Osteocyte (in vitro differentiated cells): ENCODE measurements around the gene TCF3. TPM values are rescaled to one million over a fixed set of nuclear protein-coding genes. Genes with fewer than 3 reads are reported as not detected.

Experiments
- DNase-seq: peaks from one replicate; pipeline ENCODE4 v3.0.0; 2021; ENCODE audit warnings: mixed read lengths; ENCODE audit not compliant: unreplicated experiment; ENCODE audit errors: extremely low spot score
- H3K27ac Mint-ChIP-seq: one replicate; pipeline ENCODE4 v1.8.0; 2021; ENCODE audit warnings: mild to moderate bottlenecking, mixed read lengths; ENCODE audit not compliant: unreplicated experiment
- H3K27me3 Mint-ChIP-seq: one replicate; pipeline ENCODE4 v1.8.0; 2021; ENCODE audit warnings: mixed read lengths; ENCODE audit not compliant: unreplicated experiment
- H3K36me3 Mint-ChIP-seq: one replicate; pipeline ENCODE4 v1.8.0; 2021; ENCODE audit warnings: mixed read lengths; ENCODE audit not compliant: unreplicated experiment
- H3K4me1 Mint-ChIP-seq: one replicate; pipeline ENCODE4 v1.8.0; 2021; ENCODE audit warnings: mixed read lengths; ENCODE audit not compliant: unreplicated experiment
- H3K4me3 Mint-ChIP-seq: one replicate; pipeline ENCODE4 v1.8.0; 2021; ENCODE audit warnings: mild to moderate bottlenecking, moderate library complexity, mixed read lengths; ENCODE audit not compliant: unreplicated experiment
- H3K9me3 Mint-ChIP-seq: one replicate; pipeline ENCODE4 v1.8.0; 2021; ENCODE audit warnings: mixed read lengths; ENCODE audit not compliant: unreplicated experiment
- CTCF ChIP-seq: fragments of 200-600 bp; sonication (generic); IDR thresholded peaks from 2 replicates; pipeline ENCODE4 v1.5.0; 2021; ENCODE audit warnings: antibody characterized with exemption, mild to moderate bottlenecking, moderate library complexity
- total RNA-seq: library from RNA; stranded (reverse); gene quantifications from 2 replicates; pipeline ENCODE4 v1.2.1, GENCODE V29; 2021

The TCF3 gene
- total RNA-seq, 1 donor from 2014 or later: 180 TPM

DNA sequence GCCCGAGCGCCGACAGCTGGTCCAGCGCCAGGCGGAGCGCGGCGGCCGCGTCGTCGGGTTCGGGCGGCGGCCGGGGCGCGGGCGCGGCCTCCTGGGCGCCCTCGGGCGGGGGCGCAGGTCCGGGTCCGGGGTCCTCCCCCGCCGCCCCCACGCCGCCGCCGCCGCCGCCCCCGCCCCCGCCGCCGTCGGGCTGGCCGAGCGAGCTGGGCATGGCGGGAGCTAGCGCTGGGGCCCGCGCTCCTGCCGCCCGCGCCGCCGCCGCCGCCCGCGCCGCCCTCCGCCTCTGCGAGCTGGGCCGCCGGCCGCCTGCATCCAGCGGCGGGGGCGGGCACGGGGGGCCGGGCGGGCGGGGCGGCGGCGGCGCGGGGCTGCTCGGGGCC lies 84.6 kb downstream of the TCF3 start:
- no peak for TF ChIP-seq CTCF
- H3K27ac Mint-ChIP-seq: no peak overlapping the region
- H3K4me1 Mint-ChIP-seq: peaks cover 21% of the 10 kb centered on the region
- H3K4me3 Mint-ChIP-seq: no peak overlapping the region
- peaks cover 3% of the 10 kb centered on the region for H3K36me3 Mint-ChIP-seq
- H3K27me3 Mint-ChIP-seq: peaks cover 4% of the 10 kb centered on the region
- no peak for DNase-seq
- H3K9me3 Mint-ChIP-seq: no peaks in the 10 kb centered on the region

DNA sequence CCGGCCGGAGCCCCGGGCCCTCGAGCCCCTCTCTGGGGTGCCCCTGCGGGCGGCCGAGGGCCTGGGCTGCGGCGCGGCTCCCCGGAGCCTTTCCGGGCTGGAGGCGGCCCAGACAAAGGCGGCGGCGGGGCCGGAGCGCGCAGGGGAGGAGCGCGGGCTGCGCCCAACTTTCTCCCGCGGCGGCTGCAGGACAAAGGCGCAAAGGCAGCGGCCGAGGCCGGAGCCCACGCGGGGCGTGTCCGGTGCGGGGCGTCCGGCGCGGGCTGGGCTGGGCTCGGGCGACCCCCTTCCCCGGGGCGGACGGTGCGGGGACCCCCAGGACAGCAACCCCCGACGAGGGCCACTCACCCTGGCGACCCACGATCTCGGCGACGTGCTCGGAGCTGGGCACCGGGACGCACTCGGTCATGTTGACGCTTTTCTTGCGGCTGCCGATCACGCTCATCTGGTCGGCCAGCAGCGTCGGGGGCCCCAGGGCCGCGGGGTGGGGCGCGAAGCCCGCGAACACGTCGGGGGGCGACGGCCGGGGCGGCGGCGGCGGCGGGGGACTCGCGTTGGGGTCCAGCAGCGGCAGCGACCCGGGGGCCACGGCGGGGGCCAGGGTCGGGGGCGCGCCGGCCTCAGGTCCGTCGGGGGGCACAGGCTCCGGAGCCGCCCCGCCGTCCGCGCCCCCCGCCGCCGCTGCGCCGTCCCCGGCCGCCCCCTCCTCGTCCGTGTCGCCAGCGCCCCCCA lies 85.1 kb downstream of the TCF3 start:
- Mint-ChIP-seq H3K36me3 (peaks cover 3% of the 10 kb centered on the region), H3K4me3 (peak overlapping the region; percentile 70), H3K9me3 (no peaks in the 10 kb centered on the region), H3K27ac (peak overlapping the region; percentile 68), H3K4me1 (peaks cover 22% of the 10 kb centered on the region), H3K27me3 (peaks cover 4% of the 10 kb centered on the region)
- no peak for DNase-seq
- no peak for TF ChIP-seq CTCF

- Mint-ChIP-seq H3K9me3 (no peaks in the 10 kb centered on the region), H3K27ac (peak overlapping the region; percentile 68), H3K36me3 (peaks cover 3% of the 10 kb centered on the region), H3K4me1 (peaks cover 22% of the 10 kb centered on the region), H3K4me3 (peak overlapping the region; percentile 70), H3K27me3 (peaks cover 4% of the 10 kb centered on the region)
- TF ChIP-seq CTCF: no peak
- DNase-seq: peak; percentile 91
These were observed 85.9 kb downstream of the TCF3 start for GRCh38 chr19:1566392-1567115.

- Mint-ChIP-seq H3K27me3 (no peaks in the 10 kb centered on the region), H3K36me3 (peaks cover 3% of the 10 kb centered on the region), H3K9me3 (no peaks in the 10 kb centered on the region), H3K27ac (no peak overlapping the region), H3K4me3 (no peak overlapping the region), H3K4me1 (peaks cover 19% of the 10 kb centered on the region)
- TF ChIP-seq CTCF: no peak
- DNase-seq: no peak
These were observed 89.2 kb downstream of the TCF3 start for GRCh38 chr19:1563251-1563650.

GRCh38 chr19:1561236-1561842 lies 91.1 kb downstream of the TCF3 start:
- Mint-ChIP-seq H3K4me1 (peaks cover 19% of the 10 kb centered on the region), H3K27me3 (no peaks in the 10 kb centered on the region), H3K36me3 (peaks cover 4% of the 10 kb centered on the region), H3K9me3 (no peaks in the 10 kb centered on the region), H3K27ac (no peak overlapping the region), H3K4me3 (no peak overlapping the region)
- no peak for TF ChIP-seq CTCF
- DNase-seq: no peak
